BE2C (cell line): ENCODE data around the gene MSANTD1.

Experiments
- DNase-seq: peaks from one replicate; pipeline ENCODE4 v3.0.0-alpha.2; 2020
- H3K27me3 ChIP-seq: fragments of 250-450 bp; sonication (Bioruptor Pico); 2 replicates; pipeline ENCODE4 v1.5.1; 2020; ENCODE audit warnings: mild to moderate bottlenecking
- H3K36me3 ChIP-seq: fragments of 250-450 bp; sonication (Bioruptor Pico); 2 replicates; pipeline ENCODE4 v1.5.1; 2020; ENCODE audit warnings: mild to moderate bottlenecking
- H3K4me1 ChIP-seq: fragments of 250-450 bp; sonication (Bioruptor Pico); 2 replicates; pipeline ENCODE4 v1.5.1; 2020
- H3K4me3 ChIP-seq: 2 replicates; pipeline ENCODE4 v1.5.1; 2011; ENCODE audit warnings: low read depth, low read length
- H3K9me3 ChIP-seq: fragments of 250-450 bp; sonication (Bioruptor Pico); 2 replicates; pipeline ENCODE4 v1.5.1; 2020
- TF ChIP-seq, protein P1 (sequence below): IDR thresholded peaks from 2 replicates; pipeline ENCODE4 v1.5.1; 2012; ENCODE audit warnings: mild to moderate bottlenecking, low read depth, low read length

Gene MSANTD1

DNA sequence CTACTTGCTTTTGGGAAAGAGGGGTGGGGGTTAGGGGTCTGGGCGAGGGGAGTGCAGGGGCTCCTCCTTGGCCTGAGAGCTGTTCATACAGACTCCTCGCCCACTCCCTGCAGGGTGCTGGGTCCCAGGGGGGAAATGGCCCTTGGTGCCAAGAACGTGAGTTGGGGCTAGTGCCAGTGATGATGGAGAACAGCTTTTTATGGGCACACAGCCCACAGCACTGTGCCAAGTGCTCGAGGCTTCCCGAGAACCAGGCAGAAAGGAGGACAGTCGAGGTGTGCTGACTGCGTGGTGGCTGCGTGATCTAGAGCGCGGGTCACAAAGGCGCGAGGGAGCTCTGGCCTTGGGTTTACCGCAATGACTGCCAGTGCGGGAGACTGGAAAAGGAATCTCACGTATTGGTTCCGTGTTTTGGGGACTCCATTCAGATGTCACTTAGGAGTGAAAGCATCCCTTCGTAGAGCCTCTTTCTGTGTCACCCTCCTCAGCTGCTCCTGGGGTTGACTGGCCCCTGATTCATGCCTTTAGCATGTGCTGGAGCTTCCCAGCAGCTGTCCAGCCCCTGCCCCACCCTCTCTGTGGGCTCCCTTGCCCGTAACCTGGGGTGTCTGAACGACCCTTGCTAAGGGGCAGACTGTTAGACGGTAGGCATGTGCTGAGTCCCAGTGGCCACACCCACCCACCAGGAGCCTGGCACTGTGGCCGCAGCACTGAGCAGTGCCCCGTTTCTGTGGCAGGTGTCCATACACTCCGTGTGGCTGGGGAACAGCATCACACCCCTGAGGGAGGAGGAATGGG lies 20.9 kb upstream of the MSANTD1 start:
- no peak for DNase-seq
- H3K27me3 ChIP-seq: no peaks in the 10 kb centered on the region
- peaks cover 57% of the 10 kb centered on the region for H3K36me3 ChIP-seq
- H3K4me3 ChIP-seq: no peak overlapping the region
- H3K4me1 ChIP-seq: no peaks in the 10 kb centered on the region
- H3K9me3 ChIP-seq: no peaks in the 10 kb centered on the region
- TF ChIP-seq, protein P1, sequence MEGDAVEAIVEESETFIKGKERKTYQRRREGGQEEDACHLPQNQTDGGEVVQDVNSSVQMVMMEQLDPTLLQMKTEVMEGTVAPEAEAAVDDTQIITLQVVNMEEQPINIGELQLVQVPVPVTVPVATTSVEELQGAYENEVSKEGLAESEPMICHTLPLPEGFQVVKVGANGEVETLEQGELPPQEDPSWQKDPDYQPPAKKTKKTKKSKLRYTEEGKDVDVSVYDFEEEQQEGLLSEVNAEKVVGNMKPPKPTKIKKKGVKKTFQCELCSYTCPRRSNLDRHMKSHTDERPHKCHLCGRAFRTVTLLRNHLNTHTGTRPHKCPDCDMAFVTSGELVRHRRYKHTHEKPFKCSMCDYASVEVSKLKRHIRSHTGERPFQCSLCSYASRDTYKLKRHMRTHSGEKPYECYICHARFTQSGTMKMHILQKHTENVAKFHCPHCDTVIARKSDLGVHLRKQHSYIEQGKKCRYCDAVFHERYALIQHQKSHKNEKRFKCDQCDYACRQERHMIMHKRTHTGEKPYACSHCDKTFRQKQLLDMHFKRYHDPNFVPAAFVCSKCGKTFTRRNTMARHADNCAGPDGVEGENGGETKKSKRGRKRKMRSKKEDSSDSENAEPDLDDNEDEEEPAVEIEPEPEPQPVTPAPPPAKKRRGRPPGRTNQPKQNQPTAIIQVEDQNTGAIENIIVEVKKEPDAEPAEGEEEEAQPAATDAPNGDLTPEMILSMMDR: no peak

DNA sequence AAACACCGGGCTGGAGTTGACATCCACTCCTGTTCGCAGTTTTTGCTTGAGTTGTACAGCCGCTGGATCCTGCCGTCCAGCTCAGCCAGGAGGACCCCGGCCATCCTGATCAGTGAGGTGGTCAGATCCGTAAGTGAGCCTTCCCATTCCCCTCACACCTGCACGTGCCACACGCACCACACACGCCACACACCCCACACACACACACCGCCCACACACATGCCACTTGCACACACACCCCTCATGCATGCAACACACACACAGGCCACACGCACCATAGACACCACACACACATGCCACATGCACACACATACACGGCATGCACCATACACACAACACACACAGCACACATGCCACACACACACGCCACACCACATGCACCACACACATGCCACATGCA lies 20.1 kb upstream of the MSANTD1 start:
- no peaks in the 10 kb centered on the region for H3K27me3 ChIP-seq
- peaks cover 51% of the 10 kb centered on the region for H3K36me3 ChIP-seq
- H3K4me3 ChIP-seq: no peak overlapping the region
- H3K4me1 ChIP-seq: peaks cover 2% of the 10 kb centered on the region; the same call in 1 of the 2 replicates
- TF ChIP-seq, protein P1: no peak
- DNase-seq: no peak
- no peaks in the 10 kb centered on the region for H3K9me3 ChIP-seq

DNA sequence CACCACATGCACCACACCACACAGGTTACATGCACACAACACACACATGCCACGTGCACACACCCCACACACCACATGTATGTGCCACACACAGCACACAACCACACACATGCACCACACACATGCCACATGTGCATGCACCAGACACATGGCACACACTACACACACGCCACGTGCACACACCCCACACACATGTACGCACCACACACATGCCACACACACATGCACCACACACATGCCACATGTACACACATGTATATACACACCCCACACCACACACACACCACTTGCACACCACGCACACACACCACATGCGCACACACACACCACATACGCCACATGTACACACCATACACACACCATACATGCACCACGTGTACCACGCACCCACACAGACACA lies 19.6 kb upstream of the MSANTD1 start:
- Histone ChIP-seq H3K4me1 (peaks cover 4% of the 10 kb centered on the region; the same call in 1 of the 2 replicates), H3K4me3 (no peak overlapping the region), H3K27me3 (no peaks in the 10 kb centered on the region), H3K36me3 (peaks cover 47% of the 10 kb centered on the region), H3K9me3 (no peaks in the 10 kb centered on the region)
- TF ChIP-seq, protein P1: no peak
- no peak for DNase-seq

DNA sequence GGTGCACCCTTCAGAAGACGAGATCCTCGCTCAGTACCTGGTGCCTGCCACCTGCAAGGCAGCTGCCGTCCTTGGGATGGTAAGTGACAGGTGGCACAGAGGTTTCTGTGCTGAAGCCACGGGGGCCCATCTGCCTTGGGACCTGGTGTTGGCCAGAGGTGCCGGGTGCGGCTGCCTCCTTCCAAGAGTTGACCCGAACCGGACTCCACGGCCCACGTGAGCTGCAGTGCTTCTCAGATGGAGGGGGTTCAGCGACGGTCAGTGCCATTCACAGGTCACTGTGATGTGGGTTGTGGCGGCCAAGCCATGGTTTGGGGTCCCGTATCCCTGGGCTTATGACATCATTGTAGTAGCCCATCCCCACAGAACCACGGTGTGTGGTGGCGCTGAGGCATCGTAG lies 19.0 kb upstream of the MSANTD1 start:
- Histone ChIP-seq H3K36me3 (peaks cover 43% of the 10 kb centered on the region), H3K4me1 (peaks cover 4% of the 10 kb centered on the region; the same call in 1 of the 2 replicates), H3K9me3 (no peaks in the 10 kb centered on the region), H3K4me3 (no peak overlapping the region), H3K27me3 (no peaks in the 10 kb centered on the region)
- TF ChIP-seq, protein P1: no peak
- DNase-seq: no peak

DNA sequence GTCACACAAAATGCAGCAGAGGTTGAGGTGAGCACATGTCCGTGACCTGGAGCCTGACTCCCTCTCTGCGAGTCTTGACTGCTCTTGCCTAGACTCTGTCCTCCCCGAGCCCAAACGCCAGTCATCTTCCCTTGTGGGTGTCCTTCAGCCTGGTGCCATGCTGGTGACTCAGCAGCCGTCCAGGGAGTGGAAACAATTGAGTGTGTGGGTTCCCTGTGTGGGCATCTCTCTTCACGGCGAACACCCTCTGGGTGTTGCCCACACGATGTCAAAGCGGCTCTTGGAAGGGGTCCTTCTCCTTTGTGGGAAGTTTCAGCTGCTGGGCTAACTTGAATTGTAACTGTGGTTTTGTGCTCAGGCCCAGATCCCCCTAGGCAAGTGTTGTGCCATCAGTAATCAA lies 17.5 kb upstream of the MSANTD1 start:
- TF ChIP-seq, protein P1: no peak
- Histone ChIP-seq H3K36me3 (peaks cover 53% of the 10 kb centered on the region), H3K4me1 (peaks cover 4% of the 10 kb centered on the region; the same call in 1 of the 2 replicates), H3K27me3 (no peaks in the 10 kb centered on the region), H3K9me3 (no peaks in the 10 kb centered on the region), H3K4me3 (no peak overlapping the region)
- no peak for DNase-seq

DNA sequence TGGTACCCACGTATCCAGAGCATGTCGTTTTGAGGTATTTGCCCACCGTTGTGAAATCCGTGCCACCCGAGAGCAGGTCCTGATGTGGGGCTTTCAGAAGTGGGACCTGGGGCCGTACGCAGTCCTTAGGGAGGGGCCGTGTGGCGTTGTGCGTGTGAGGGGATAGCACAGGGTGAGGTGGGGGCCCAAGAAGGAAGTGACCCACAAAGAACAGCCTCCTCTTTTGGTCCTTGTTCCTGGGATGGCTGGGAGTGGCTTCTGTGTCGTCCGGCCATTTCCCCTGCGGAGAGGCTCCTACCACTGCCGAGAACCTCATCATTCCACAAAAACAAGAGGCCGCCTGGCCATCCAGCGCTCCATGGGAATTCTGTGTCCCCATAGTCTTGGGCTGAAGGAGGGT lies 17.0 kb upstream of the MSANTD1 start:
- peaks cover 53% of the 10 kb centered on the region for H3K36me3 ChIP-seq
- H3K4me3 ChIP-seq: no peak overlapping the region
- no peaks in the 10 kb centered on the region for H3K27me3 ChIP-seq
- TF ChIP-seq, protein P1: no peak
- DNase-seq: no peak
- no peaks in the 10 kb centered on the region for H3K9me3 ChIP-seq
- peaks cover 4% of the 10 kb centered on the region; the same call in 1 of the 2 replicates for H3K4me1 ChIP-seq
